Neural cell (in vitro differentiated cells): ENCODE data around the gene ANKFN1.

Source experiments
- CTCF ChIP-seq: fragments of 450-650 bp; IDR thresholded peaks from 2 replicates; pipeline ENCODE4 v1.5.1; 2014; ENCODE audit warnings: antibody characterized with exemption, mild to moderate bottlenecking, moderate library complexity; ENCODE audit not compliant: poor library complexity, severe bottlenecking
- EP300 ChIP-seq: fragments of 450-650 bp; conservative IDR thresholded peaks from 2 replicates; pipeline ENCODE4 v1.6.1; 2014; ENCODE audit warnings: antibody characterized with exemption, mild to moderate bottlenecking, moderate library complexity; ENCODE audit not compliant: poor library complexity, severe bottlenecking
- EZH2 ChIP-seq: fragments of 200-600, 300-800 bp; shearing (Covaris generic), sonication (generic); IDR thresholded peaks from 2 replicates; pipeline ENCODE4 v1.6.1; 2014; ENCODE audit warnings: antibody characterized with exemption, low read length, borderline replicate concordance, mild to moderate bottlenecking; ENCODE audit not compliant: insufficient read depth, poor library complexity, severe bottlenecking
- POLR2AphosphoS5 ChIP-seq: IDR thresholded peaks from 2 replicates; pipeline ENCODE4 v1.6.1; 2012
- TAF1 ChIP-seq: IDR thresholded peaks from 2 replicates; pipeline ENCODE4 v1.6.1; 2012; ENCODE audit warnings: low read depth
- TF ChIP-seq, protein P1 (sequence below): IDR thresholded peaks from 2 replicates; pipeline ENCODE4 v1.6.1; 2012; ENCODE audit warnings: borderline replicate concordance

DNA sequence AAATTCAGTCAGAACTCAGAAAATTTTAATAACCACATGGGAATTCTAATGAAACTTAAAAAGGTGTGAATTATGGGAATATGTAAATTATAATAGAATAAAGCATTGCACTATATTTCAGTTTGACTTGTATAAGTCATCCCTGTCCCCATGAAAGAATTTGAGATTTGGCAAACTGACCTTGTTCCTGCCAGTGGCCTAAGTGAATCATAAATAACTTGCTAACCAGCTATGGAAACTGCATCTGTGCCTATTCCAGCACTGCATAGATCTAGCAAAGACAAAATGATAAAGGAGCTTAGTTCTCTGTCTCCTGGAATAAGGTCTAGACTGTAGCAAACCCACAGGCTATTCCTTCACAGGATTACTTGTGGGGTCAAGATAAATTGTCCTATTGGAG lies 333.5 kb downstream of the ANKFN1 start:
- TF ChIP-seq CTCF (no peak), EP300 (no peak), POLR2AphosphoS5 (no peak), EZH2 (no peak), TAF1 (no peak)
- TF ChIP-seq, protein P1, sequence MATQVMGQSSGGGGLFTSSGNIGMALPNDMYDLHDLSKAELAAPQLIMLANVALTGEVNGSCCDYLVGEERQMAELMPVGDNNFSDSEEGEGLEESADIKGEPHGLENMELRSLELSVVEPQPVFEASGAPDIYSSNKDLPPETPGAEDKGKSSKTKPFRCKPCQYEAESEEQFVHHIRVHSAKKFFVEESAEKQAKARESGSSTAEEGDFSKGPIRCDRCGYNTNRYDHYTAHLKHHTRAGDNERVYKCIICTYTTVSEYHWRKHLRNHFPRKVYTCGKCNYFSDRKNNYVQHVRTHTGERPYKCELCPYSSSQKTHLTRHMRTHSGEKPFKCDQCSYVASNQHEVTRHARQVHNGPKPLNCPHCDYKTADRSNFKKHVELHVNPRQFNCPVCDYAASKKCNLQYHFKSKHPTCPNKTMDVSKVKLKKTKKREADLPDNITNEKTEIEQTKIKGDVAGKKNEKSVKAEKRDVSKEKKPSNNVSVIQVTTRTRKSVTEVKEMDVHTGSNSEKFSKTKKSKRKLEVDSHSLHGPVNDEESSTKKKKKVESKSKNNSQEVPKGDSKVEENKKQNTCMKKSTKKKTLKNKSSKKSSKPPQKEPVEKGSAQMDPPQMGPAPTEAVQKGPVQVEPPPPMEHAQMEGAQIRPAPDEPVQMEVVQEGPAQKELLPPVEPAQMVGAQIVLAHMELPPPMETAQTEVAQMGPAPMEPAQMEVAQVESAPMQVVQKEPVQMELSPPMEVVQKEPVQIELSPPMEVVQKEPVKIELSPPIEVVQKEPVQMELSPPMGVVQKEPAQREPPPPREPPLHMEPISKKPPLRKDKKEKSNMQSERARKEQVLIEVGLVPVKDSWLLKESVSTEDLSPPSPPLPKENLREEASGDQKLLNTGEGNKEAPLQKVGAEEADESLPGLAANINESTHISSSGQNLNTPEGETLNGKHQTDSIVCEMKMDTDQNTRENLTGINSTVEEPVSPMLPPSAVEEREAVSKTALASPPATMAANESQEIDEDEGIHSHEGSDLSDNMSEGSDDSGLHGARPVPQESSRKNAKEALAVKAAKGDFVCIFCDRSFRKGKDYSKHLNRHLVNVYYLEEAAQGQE, result no peak
